ENCODE data around the gene CDH23.

Gene CDH23

DNA sequence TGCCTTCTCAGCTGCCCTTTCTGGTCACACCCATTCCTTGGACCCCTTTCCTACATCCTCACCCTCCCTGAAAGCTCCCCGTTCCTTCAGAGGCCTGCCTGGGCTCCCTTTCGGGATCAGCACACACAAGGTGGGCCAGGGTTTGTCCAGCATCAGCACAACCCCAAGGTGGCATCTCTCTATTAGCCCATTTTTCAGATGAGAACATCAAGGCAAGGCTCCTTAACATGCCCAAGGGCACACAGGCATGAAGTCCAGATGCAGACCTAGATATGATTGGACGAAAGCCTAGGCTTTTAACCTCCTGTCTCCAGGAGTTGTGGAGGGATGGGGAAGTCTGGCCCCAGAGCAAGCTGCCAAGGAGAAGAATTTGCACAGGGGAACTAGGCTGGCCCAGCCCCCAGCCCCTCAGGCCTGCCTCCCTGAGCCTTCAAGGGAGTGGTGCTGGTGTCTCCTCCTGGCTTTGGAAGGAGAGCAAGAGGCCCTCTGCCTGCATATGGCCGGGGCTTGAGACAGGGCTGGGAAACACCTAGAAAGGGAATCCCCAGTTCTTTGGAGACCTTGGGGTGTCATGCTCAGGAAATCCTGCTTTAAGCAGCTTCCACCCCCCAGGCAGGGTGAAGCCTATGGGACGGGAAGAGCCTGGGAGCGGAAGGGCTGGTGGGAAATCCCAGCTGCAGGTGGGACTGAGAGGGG is 385.6 kb downstream of the CDH23 start:
- no peaks in the 10 kb centered on the region for H3K79me2 ChIP-seq (ENCODE audit: control insufficient read depth, low read length)
- H3K4me3 ChIP-seq (ENCODE audit: low read length): no peak overlapping the region
- H3K9me2 ChIP-seq (replicated peaks; ENCODE audit: control insufficient read depth, low read length): no peaks in the 10 kb centered on the region
- no peaks in the 10 kb centered on the region for H3K4me1 ChIP-seq (ENCODE audit: control insufficient read depth, low read length)
- no peaks in the 10 kb centered on the region for H4K20me1 ChIP-seq (ENCODE audit: control insufficient read depth, insufficient read depth, low read depth, low read length)
- no peak for TF ChIP-seq EZH2phosphoT487 (IDR thresholded peaks at IDR 0.05; ENCODE audit: borderline replicate concordance, low read length)
- TF ChIP-seq, protein P1, sequence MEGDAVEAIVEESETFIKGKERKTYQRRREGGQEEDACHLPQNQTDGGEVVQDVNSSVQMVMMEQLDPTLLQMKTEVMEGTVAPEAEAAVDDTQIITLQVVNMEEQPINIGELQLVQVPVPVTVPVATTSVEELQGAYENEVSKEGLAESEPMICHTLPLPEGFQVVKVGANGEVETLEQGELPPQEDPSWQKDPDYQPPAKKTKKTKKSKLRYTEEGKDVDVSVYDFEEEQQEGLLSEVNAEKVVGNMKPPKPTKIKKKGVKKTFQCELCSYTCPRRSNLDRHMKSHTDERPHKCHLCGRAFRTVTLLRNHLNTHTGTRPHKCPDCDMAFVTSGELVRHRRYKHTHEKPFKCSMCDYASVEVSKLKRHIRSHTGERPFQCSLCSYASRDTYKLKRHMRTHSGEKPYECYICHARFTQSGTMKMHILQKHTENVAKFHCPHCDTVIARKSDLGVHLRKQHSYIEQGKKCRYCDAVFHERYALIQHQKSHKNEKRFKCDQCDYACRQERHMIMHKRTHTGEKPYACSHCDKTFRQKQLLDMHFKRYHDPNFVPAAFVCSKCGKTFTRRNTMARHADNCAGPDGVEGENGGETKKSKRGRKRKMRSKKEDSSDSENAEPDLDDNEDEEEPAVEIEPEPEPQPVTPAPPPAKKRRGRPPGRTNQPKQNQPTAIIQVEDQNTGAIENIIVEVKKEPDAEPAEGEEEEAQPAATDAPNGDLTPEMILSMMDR (IDR thresholded peaks at IDR 0.05; ENCODE audit: low read depth, low read length, poor library complexity, severe bottlenecking): no peak
- no peak overlapping the region for H3K4me2 ChIP-seq (ENCODE audit: low read length)
- no peaks in the 10 kb centered on the region for H3K36me3 ChIP-seq (ENCODE audit: control insufficient read depth, low read length)
- H3K27me3 ChIP-seq (ENCODE audit: control insufficient read depth, low read length): no peaks in the 10 kb centered on the region; the same call in 1 of the 2 replicates
- no peak overlapping the region for H3K27ac ChIP-seq (ENCODE audit: low read depth, low read length)
- no peaks in the 10 kb centered on the region for H3F3A ChIP-seq (ENCODE audit: control insufficient read depth, insufficient read depth)
- no peaks in the 10 kb centered on the region for H3K9me3 ChIP-seq (ENCODE audit: control insufficient read depth, insufficient read depth, low read length)

DNA sequence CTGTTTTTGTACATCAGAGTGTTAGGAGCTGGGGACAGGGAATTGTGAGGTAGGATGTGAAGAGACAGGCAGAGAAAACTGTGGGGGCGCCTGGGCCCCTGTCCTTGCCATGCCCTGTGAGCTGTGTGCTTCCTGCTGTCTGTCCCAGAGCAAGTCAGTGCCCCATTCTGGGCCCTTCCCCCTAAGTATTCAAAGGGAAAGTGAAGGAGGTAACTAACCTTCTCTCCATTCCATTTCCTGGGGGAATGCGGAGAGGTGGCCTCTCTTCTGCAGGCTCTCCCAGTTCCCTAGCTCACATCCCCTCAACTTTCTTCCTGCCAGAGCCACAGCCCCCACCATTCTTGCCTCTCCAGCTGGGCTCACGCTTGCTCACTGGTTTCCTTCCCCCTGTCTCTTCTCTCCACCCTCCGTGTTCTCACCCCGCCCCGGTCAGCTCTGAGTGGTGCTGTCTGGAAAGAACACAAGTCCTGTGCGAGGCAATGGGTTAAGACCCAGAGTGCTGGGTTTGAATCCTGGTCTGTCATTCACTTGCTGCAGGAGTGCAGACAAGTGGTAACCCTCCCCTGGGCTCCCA is 386.3 kb downstream of the CDH23 start:
- no peaks in the 10 kb centered on the region for H4K20me1 ChIP-seq (ENCODE audit: control insufficient read depth, insufficient read depth, low read depth, low read length)
- TF ChIP-seq, protein P1 (IDR thresholded peaks at IDR 0.05; ENCODE audit: low read depth, low read length, poor library complexity, severe bottlenecking): no peak
- TF ChIP-seq EZH2phosphoT487 (IDR thresholded peaks at IDR 0.05; ENCODE audit: borderline replicate concordance, low read length): no peak
- no peaks in the 10 kb centered on the region; the same call in 1 of the 2 replicates for H3K27me3 ChIP-seq (ENCODE audit: control insufficient read depth, low read length)
- no peaks in the 10 kb centered on the region for H3K9me2 ChIP-seq (replicated peaks; ENCODE audit: control insufficient read depth, low read length)
- no peak overlapping the region for H3K4me3 ChIP-seq (ENCODE audit: low read length)
- no peak overlapping the region for H3K27ac ChIP-seq (ENCODE audit: low read depth, low read length)
- no peaks in the 10 kb centered on the region for H3K4me1 ChIP-seq (ENCODE audit: control insufficient read depth, low read length)
- no peaks in the 10 kb centered on the region for H3F3A ChIP-seq (ENCODE audit: control insufficient read depth, insufficient read depth)
- H3K4me2 ChIP-seq (ENCODE audit: low read length): no peak overlapping the region
- H3K79me2 ChIP-seq (ENCODE audit: control insufficient read depth, low read length): no peaks in the 10 kb centered on the region
- no peaks in the 10 kb centered on the region for H3K9me3 ChIP-seq (ENCODE audit: control insufficient read depth, insufficient read depth, low read length)
- H3K36me3 ChIP-seq (ENCODE audit: control insufficient read depth, low read length): no peaks in the 10 kb centered on the region

DNA sequence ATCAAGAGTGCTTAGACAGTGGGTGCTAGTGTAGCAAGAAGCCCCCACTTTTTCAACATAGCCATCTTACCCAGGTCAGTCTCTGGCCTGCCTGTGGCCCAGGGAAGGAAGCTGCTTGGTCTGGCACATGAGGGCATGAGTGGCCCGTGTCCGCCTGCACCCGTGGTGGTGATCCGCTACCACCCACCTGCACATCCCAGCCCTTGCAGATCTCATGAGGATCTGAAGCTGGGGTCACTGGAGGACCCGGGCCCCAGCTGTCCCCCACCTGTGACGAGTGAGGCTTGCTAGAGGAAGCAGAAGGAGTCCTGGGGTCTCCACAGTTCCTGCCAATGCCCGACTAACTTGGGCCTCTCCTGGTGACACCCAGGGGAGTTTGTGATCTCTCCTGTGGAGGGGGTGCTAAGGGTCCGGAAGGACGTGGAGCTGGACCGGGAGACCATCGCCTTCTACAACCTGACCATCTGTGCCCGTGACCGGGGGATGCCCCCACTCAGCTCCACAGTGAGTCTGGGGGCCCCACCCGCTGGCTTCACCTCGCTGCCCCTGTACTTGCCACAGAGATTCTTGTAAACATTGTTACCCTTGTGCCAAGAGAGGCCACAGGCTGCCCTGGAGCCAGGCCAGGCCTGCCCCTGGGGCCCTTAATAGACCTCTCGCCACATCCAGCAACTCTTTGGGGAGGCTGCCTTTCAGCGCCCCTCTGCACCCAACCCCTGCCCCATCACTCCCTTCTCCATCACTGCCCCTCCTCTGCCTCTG is 387.4 kb downstream of the CDH23 start:
- Histone ChIP-seq H3K4me2 (ENCODE audit: low read length) (no peak overlapping the region), H3K9me2 (replicated peaks; ENCODE audit: control insufficient read depth, low read length) (no peaks in the 10 kb centered on the region), H3K79me2 (ENCODE audit: control insufficient read depth, low read length) (no peaks in the 10 kb centered on the region), H3K27me3 (ENCODE audit: control insufficient read depth, low read length) (no peaks in the 10 kb centered on the region; the same call in 1 of the 2 replicates), H4K20me1 (ENCODE audit: control insufficient read depth, insufficient read depth, low read depth, low read length) (no peaks in the 10 kb centered on the region), H3K27ac (ENCODE audit: low read depth, low read length) (no peak overlapping the region), H3K4me1 (ENCODE audit: control insufficient read depth, low read length) (no peaks in the 10 kb centered on the region), H3K9me3 (ENCODE audit: control insufficient read depth, insufficient read depth, low read length) (no peaks in the 10 kb centered on the region), H3K4me3 (ENCODE audit: low read length) (no peak overlapping the region), H3K36me3 (ENCODE audit: control insufficient read depth, low read length) (no peaks in the 10 kb centered on the region), H3F3A (ENCODE audit: control insufficient read depth, insufficient read depth) (no peaks in the 10 kb centered on the region)
- TF ChIP-seq, protein P1 (IDR thresholded peaks at IDR 0.05; ENCODE audit: low read depth, low read length, poor library complexity, severe bottlenecking): no peak
- no peak for TF ChIP-seq EZH2phosphoT487 (IDR thresholded peaks at IDR 0.05; ENCODE audit: borderline replicate concordance, low read length)
